GM19351 (cell line): Measurements from ENCODE around the gene ENHO.

ENCODE experiments used
- ATAC-seq: cut with Tn5 transposase; IDR thresholded peaks from one replicate; pipeline ENCODE4 v1.9.1; 2021; ENCODE audit warnings: mild to moderate bottlenecking, moderate library complexity; ENCODE audit not compliant: unreplicated experiment

Gene ENHO

GRCh38 chr9:34522971-34523797 is at the start of gene ENHO:
Gene ENHO (minus strand): TSS chr9:34522990. CDS start chr9:34521695, 1,295 bp downstream.
- ATAC-seq, result peak; percentile 92

GRCh38 chr9:34572092-34572491 is 49.3 kb upstream of the ENHO start:
- ATAC-seq, result no peak

GRCh38 chr9:34571481-34571810 is 48.7 kb upstream of the ENHO start:
- no peak for ATAC-seq

GRCh38 chr9:34570809-34571480 is 48.2 kb upstream of the ENHO start:
- no peak for ATAC-seq

GRCh38 chr9:34570376-34570775 is 47.6 kb upstream of the ENHO start:
- ATAC-seq, result no peak

- ATAC-seq, result no peak
Observed at GRCh38 chr9:34568774-34569173, 46.0 kb upstream of the ENHO start.

GRCh38 chr9:34568133-34568532 is 45.3 kb upstream of the ENHO start:
- no peak for ATAC-seq

GRCh38 chr9:34566972-34567371 is 44.2 kb upstream of the ENHO start:
- ATAC-seq, result no peak

GRCh38 chr9:34566322-34566721 is 43.5 kb upstream of the ENHO start:
- no peak for ATAC-seq

- ATAC-seq, result no peak
Observed at GRCh38 chr9:34565856-34566255, 43.1 kb upstream of the ENHO start.

- no peak for ATAC-seq
Observed at GRCh38 chr9:34564617-34565016, 41.8 kb upstream of the ENHO start.

- no peak for ATAC-seq
Observed at GRCh38 chr9:34563262-34563661, 40.5 kb upstream of the ENHO start.

GRCh38 chr9:34562135-34562745 is 39.5 kb upstream of the ENHO start:
- ATAC-seq, result no peak

- ATAC-seq, result no peak
Observed at GRCh38 chr9:34560599-34561214, 37.9 kb upstream of the ENHO start.

- ATAC-seq, result no peak
Observed at GRCh38 chr9:34559624-34560455, 37.0 kb upstream of the ENHO start.

- ATAC-seq, result no peak
Observed at GRCh38 chr9:34558919-34559623, 36.3 kb upstream of the ENHO start.

GRCh38 chr9:34558364-34558763 is 35.6 kb upstream of the ENHO start:
- no peak for ATAC-seq

- no peak for ATAC-seq
Observed at GRCh38 chr9:34557426-34558321, 34.9 kb upstream of the ENHO start.

- no peak for ATAC-seq
Observed at GRCh38 chr9:34556949-34557348, 34.2 kb upstream of the ENHO start.
